K562 treated with DMSO at 1 percent for 24 hours (cell line): ENCODE measurements around the gene ELN. TPM values are rescaled to one million over a fixed set of nuclear protein-coding genes. Genes with fewer than 3 reads are reported as not detected.

Source experiments
- total RNA-seq: library from RNA; unstranded; fragments of 300-600 nt; gene quantifications from 2 replicates; pipeline ENCODE4 v1.2.3, GENCODE V29; 2022; ENCODE audit warnings: low read depth; ENCODE audit not compliant: insufficient read depth

Gene ELN
- not detected in 2 replicates for total RNA-seq

DNA sequence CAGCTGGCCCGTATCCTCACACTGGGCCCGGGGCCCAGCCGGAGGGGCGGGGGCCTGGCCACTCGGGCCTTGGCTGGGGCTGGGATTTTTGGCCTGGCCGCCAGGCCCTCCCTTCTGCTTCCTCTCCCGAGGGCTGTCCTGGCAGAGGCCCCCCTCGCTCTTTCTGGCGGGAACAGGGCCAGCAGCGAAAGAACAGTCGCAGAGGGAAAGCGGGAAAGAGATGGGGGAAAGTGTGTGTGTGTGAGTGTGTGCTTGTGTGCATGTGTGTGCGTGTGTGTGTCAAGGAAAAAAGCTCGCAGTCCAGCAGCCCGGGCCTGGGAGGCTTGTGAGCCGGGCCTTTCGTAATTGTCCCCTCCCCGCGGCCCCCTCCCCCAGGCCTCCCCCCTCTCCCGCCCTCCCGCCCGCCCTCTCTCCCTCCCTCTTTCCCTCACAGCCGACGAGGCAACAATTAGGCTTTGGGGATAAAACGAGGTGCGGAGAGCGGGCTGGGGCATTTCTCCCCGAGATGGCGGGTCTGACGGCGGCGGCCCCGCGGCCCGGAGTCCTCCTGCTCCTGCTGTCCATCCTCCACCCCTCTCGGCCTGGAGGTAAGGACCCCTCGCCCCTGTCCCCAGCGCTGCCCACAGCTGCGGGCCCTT is at the start of gene ELN:
TSS of gene ELN (plus strand) at position 491 of the 638 bp plus-strand sequence. CDS start at position 506, 15 bp downstream.

DNA sequence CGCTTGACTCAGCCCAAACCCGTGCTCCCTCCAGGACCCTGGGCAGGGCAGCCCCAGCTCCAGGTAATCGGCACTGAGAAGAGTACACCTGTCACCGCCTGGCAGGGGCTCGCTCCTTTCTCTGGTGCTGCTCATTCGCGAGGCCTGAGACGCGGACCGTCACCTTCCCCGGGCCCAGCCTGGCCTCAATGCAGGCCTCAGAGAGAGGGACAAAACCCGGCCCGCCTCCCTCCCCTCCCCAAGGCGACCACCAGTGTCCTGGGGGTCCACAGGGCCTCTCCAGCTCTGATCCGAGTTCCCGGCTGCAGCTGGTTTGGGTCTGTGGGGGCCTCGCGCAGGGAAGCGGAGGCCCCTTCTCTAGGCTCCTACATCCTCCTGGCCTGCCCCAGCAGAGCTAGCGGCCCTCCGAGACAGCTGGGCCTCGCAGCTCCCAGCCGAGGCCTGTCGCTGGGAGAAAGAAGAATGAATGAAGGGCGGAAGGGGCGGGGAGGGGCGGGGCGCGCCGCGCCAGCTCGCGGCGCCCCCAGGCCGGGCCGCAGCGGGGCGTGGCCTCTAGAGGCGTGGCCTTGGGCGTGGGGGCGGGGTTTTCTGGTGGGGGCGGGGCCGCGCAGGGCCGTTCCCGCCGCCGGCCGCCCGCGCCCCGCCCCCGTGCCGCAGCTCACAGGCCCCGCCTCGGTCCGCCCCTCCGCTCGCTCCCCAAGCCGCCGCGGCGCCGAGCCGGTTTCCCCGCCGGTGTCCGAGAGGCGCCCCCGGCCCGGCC is 55.3 kb downstream of the ELN start, which contains the start of gene LIMK1:
TSS of gene LIMK1 (plus strand) at position 688 of the 760 bp plus-strand sequence. CDS start 187 bp downstream, outside the sequence.

Other genes with a start within 250 kb of the ELN start
- gene CLDN4, start 197.2 kb upstream of the ELN start, total RNA-seq = 0.13 and 0.28 TPM in 2 replicates
- gene METTL27, start 185.7 kb upstream of the ELN start, total RNA-seq = 0.78 and 1.8 TPM in 2 replicates
- gene TMEM270, start 167.0 kb upstream of the ELN start, total RNA-seq = not detected in 2 replicates
- 19.8 and 23.3 TPM in 2 replicates for gene LIMK1, start 55.6 kb downstream of the ELN start, total RNA-seq
- 394 and 408 TPM in 2 replicates for gene EIF4H, start 146.2 kb downstream of the ELN start, total RNA-seq
- 0.43 TPM in 1 of 2 replicates, not detected in the other for gene LAT2, start 181.8 kb downstream of the ELN start, total RNA-seq
- gene RFC2, start 226.2 kb downstream of the ELN start, total RNA-seq = 112 and 116 TPM in 2 replicates